Stimulated activated naive CD4-positive, alpha-beta T cell (primary cell): Measurements from ENCODE around the gene TMEM88.
"Not testable (repeated sequence)": the region's sequence is repeated elsewhere in the genome, so short reads cannot be mapped to it uniquely, and the experiment has no call there.

Experiments used
- DNase-seq, 6 experiments: peaks; one replicate each; lab custom pipeline; 2025; lab: John Stamatoyannopoulos, UW

Gene TMEM88

GRCh38 chr17:7854851-7855659 lies at the start of gene TMEM88:
Gene TMEM88, plus strand, starts transcription at chr17:7855066. Its CDS starts 9 bp downstream, at chr17:7855075.
- peak in 1 of 6 experiments; percentile 45 for DNase-seq

- no peak for DNase-seq
Measured at GRCh38 chr17:7806587-7806986, 48.3 kb upstream of the TMEM88 start.

GRCh38 chr17:7807206-7807605 lies 47.7 kb upstream of the TMEM88 start:
- DNase-seq, result no peak

- no peak for DNase-seq
Measured at GRCh38 chr17:7809086-7809790, 45.6 kb upstream of the TMEM88 start.

- DNase-seq, result not testable (repeated sequence)
Measured at GRCh38 chr17:7809791-7810343, 45.0 kb upstream of the TMEM88 start.

- peak in 1 of 6 experiments; percentile 3 for DNase-seq
Measured at GRCh38 chr17:7811251-7811650, 43.6 kb upstream of the TMEM88 start.

GRCh38 chr17:7814969-7815368 lies 39.9 kb upstream of the TMEM88 start:
- DNase-seq, result no peak

GRCh38 chr17:7816926-7817642 lies 37.8 kb upstream of the TMEM88 start:
- DNase-seq, result no peak

GRCh38 chr17:7817643-7817964 lies 37.3 kb upstream of the TMEM88 start:
- no peak for DNase-seq

GRCh38 chr17:7818026-7818425 lies 36.8 kb upstream of the TMEM88 start:
- DNase-seq, result no peak

GRCh38 chr17:7818746-7819645 lies 35.9 kb upstream of the TMEM88 start:
- DNase-seq, result no peak

GRCh38 chr17:7820231-7820630 lies 34.6 kb upstream of the TMEM88 start:
- no peak for DNase-seq

- DNase-seq, result no peak
Measured at GRCh38 chr17:7822126-7822525, 32.7 kb upstream of the TMEM88 start.

GRCh38 chr17:7823581-7824001 lies 31.3 kb upstream of the TMEM88 start:
- DNase-seq, result no peak

- DNase-seq, result no peak
Measured at GRCh38 chr17:7824021-7824924, 30.6 kb upstream of the TMEM88 start.

GRCh38 chr17:7825206-7825990 lies 29.5 kb upstream of the TMEM88 start:
- no peak for DNase-seq

GRCh38 chr17:7830616-7831015 lies 24.2 kb upstream of the TMEM88 start:
- no peak for DNase-seq

GRCh38 chr17:7831233-7831632 lies 23.6 kb upstream of the TMEM88 start:
- no peak for DNase-seq

- DNase-seq, result no peak
Measured at GRCh38 chr17:7832431-7832830, 22.4 kb upstream of the TMEM88 start.
